GM12878 (cell line): ENCODE data around the gene CASP4. TPM values are rescaled to one million over a fixed set of nuclear protein-coding genes. Genes with fewer than 3 reads are reported as not detected.

Source experiments
- ATAC-seq: fragments of 200-7000 bp; cut with Tn5 transposase; 3 replicates; pipeline ENCODE4 v1.9.1; 2020; ENCODE audit warnings: mild to moderate bottlenecking, moderate library complexity
- BruUV-seq: library from RNA; stranded (reverse); fragments of 400-500 nt; replicated peaks from 2 replicates; lab custom pipeline; 2021; lab: Mats Ljungman, UMichigan
- CTCF ChIA-PET: fragments of 300-600 bp; sonication (Branson Sonifier 250); formaldehyde crosslinking; extraction: SDS; loops from one replicate; lab custom pipeline; 2021; ENCODE audit warnings: inconsistent platforms; lab: Yijun Ruan, JAX
- POLR2A ChIA-PET: fragments of 350-600 bp; formaldehyde crosslinking; extraction: SDS; loops from one replicate; lab custom pipeline; 2021; ENCODE audit warnings: inconsistent platforms; lab: Charles Lee
- RAD21 ChIA-PET: fragments of 300-600 bp; sonication (Branson Sonifier 250); formaldehyde crosslinking; loops from one replicate; lab custom pipeline; 2023; ENCODE audit warnings: antibody characterized with exemption; ENCODE audit not compliant: unreplicated experiment; lab: Charles Lee
- SMC1A ChIA-PET: fragments of 300-600 bp; sonication (Branson Sonifier 250); formaldehyde crosslinking; loops from one replicate; lab custom pipeline; 2023; ENCODE audit not compliant: unreplicated experiment, uncharacterized antibody; lab: Charles Lee
- DNase-seq: peaks from one replicate; pipeline ENCODE4 v3.0.0-alpha.2; 2011; ENCODE audit warnings: low read depth, low spot score
- FAIRE-seq: peaks from 3 replicates; lab custom pipeline; 2011; peaks lifted over from hg19 to GRCh38; lab: Jason Lieb, UNC
- H2AFZ ChIP-seq: 2 replicates; pipeline ENCODE4 v1.6.0; 2011; ENCODE audit warnings: low read depth, low read length, control low read depth; ENCODE audit not compliant: control insufficient read depth
- H3K27ac ChIP-seq: 2 replicates; pipeline ENCODE4 v1.5.1; 2011; ENCODE audit warnings: control low read depth; ENCODE audit not compliant: control insufficient read depth, insufficient read depth
- H3K27me3 ChIP-seq, 2 experiments: replicated peaks in 1 of 2; 2 replicates each; pipeline versions ENCODE4 v1.6.0 to v1.6.1; 2011; ENCODE audit warnings: low read length in 1 of 2; ENCODE audit not compliant: control insufficient read depth in 2 of 2, insufficient read depth in 2 of 2
- H3K36me3 ChIP-seq, 2 experiments: 2 replicates each; pipeline ENCODE4 v1.5.1; 2011; ENCODE audit warnings: low read length in 1 of 2; ENCODE audit not compliant: control insufficient read depth in 2 of 2, insufficient read depth in 2 of 2
- H3K4me1 ChIP-seq: 2 replicates; pipeline ENCODE4 v1.6.1; 2011; ENCODE audit warnings: mild to moderate bottlenecking, low read length, moderate library complexity, mixed read lengths; ENCODE audit not compliant: control insufficient read depth, insufficient read depth
- H3K4me2 ChIP-seq: 2 replicates; pipeline ENCODE4 v1.6.0; 2011; ENCODE audit warnings: control low read depth; ENCODE audit not compliant: control insufficient read depth, insufficient read depth
- H3K4me3 ChIP-seq: fragments of 200-600 bp; sonication (generic); 2 replicates; pipeline ENCODE4 v1.5.1; 2016
- H3K79me2 ChIP-seq: 2 replicates; pipeline ENCODE4 v1.6.0; 2011; ENCODE audit warnings: low read length; ENCODE audit not compliant: control insufficient read depth, insufficient read depth
- H3K9ac ChIP-seq: 2 replicates; pipeline ENCODE4 v1.8.0; 2011; ENCODE audit warnings: low read length, control low read depth, mixed read lengths; ENCODE audit not compliant: control insufficient read depth, insufficient read depth
- H3K9me3 ChIP-seq: replicated peaks from 3 replicates; pipeline ENCODE4 v1.5.1; 2011; ENCODE audit warnings: mild to moderate bottlenecking, low read length; ENCODE audit not compliant: control insufficient read depth, insufficient read depth
- H4K20me1 ChIP-seq: 2 replicates; pipeline ENCODE4 v1.6.0; 2011; ENCODE audit not compliant: control insufficient read depth, insufficient read depth
- CHD4 ChIP-seq: fragments of 200-600 bp; sonication (generic); IDR thresholded peaks from 2 replicates; pipeline ENCODE4 v1.6.1; 2016; ENCODE audit warnings: mild to moderate bottlenecking
- EGR1 ChIP-seq, 2 experiments: IDR thresholded peaks; 1 replicate in 1 of 2; 2 replicates in 1 of 2; pipeline ENCODE4 v1.6.1; 2011 to 2012; ENCODE audit warnings: low read depth in 2 of 2, low read length in 2 of 2, borderline replicate concordance in 1 of 2, mild to moderate bottlenecking in 1 of 2, moderate library complexity in 1 of 2
- MEF2A ChIP-seq: IDR thresholded peaks from 2 replicates; pipeline ENCODE4 v1.6.1; 2011; ENCODE audit warnings: low read depth, mild to moderate bottlenecking, low read length, moderate library complexity; ENCODE audit not compliant: insufficient read depth
- YBX1 ChIP-seq: fragments of 450-650 bp; IDR thresholded peaks from 2 replicates; pipeline ENCODE4 v1.6.1; 2016; ENCODE audit warnings: antibody characterized with exemption
- WGBS: methylation state at CpG from one replicate; pipeline ENCODE4 v1.1.6; 2016; ENCODE audit warnings: low lambda C conversion rate; ENCODE audit not compliant: insufficient replicate concordance, insufficient coverage; ENCODE audit errors: missing lambda C conversion rate; 5-methylcytosine and 5-hydroxymethylcytosine counted together
- in situ Hi-C: fragments of 300-500 bp; cut with MboI; formaldehyde crosslinking; loops from 9 replicates; pipeline ENCODE4 v1.14.3; 2018; ENCODE audit warnings: mixed read lengths
- intact Hi-C: fragments of 100-400 bp; cut with micrococcal nuclease; formaldehyde crosslinking; loops from one replicate; pipeline ENCODE4 v1.14.2; 2022; ENCODE audit not compliant: unreplicated experiment
- polyA plus RNA-seq, 11 experiments: library from polyadenylated mRNA; depleted of rRNA in 4 of 11; unstranded in 6 of 11; stranded (reverse) in 5 of 11; fragments of >200 nt; fragmentation: Nextera tagmentation in 4 of 11; fragmentation: Illumina TruSeq in 1 of 11; extraction: Ambion mirVana in 4 of 11; extraction: Trizol in 1 of 11; gene quantifications; 1 replicate in 1 of 11; 2 replicates in 10 of 11; pipeline versions ENCODE4 v1.2.1 to v1.2.3, GENCODE V29; 2011 to 2016; ENCODE audit warnings: inconsistent platforms in 2 of 11, missing spikeins in 2 of 11, low read depth in 1 of 11
- total RNA-seq, 4 experiments: library from RNA; depleted of rRNA in 3 of 4; stranded (reverse); fragments of >200 nt in 3 of 4; fragmentation: Illumina TruSeq in 1 of 4; extraction: Trizol in 1 of 4; gene quantifications; 2 replicates each; pipeline versions ENCODE4 v1.2.1 to v1.2.3, GENCODE V29; 2013 to 2021
- TF ChIP-seq, protein P1 (sequence below): fragments of 450-650 bp; IDR thresholded peaks from 2 replicates; pipeline ENCODE4 v1.6.1; 2016; ENCODE audit warnings: mild to moderate bottlenecking, moderate library complexity, borderline replicate concordance
- TF ChIP-seq, protein P2 (sequence below): IDR thresholded peaks from 2 replicates; pipeline ENCODE4 v1.6.1; 2012; ENCODE audit warnings: low read depth, low read length, improper control_type of control experiment
- TF ChIP-seq, protein P3 (sequence below): fragments of 450-650 bp; IDR thresholded peaks from 2 replicates; pipeline ENCODE4 v1.6.1; 2018; ENCODE audit warnings: borderline replicate concordance, mild to moderate bottlenecking; ENCODE audit not compliant: partially characterized antibody

Gene CASP4
- total and polyA plus RNA-seq, 10 of the 15 experiments (the other 5 are each of a cell fraction or from before 2014, with no cell fraction given): 25.3 to 113 (median 50.0) TPM

DNA sequence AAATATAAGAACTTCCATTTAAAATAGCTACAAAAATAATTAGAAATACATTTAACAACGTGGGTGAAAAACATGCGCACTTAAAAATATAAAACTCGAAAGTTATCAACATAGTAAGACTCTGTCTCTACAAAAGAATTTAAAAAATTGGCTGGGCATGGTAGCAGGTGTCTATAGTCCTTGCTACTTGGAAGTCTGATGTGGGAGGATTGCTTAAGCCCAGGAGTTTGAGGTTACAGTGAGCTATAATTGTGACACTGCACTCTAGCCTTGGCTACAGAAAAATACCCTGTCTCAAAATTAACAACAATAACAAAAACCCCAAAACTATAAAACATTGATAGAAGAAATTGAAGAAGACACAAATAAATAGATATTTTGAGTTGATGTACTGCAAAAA lies 56.3 kb downstream of the CASP4 start:
- Histone ChIP-seq H3K27ac (no peak overlapping the region), H3K9ac (no peak overlapping the region), H2AFZ (no peak overlapping the region), H3K4me3 (no peak overlapping the region), H4K20me1 (no peaks in the 10 kb centered on the region), H3K9me3 (no peaks in the 10 kb centered on the region), H3K79me2 (no peaks in the 10 kb centered on the region), H3K4me2 (no peak overlapping the region), H3K36me3 (no peaks in the 10 kb centered on the region), H3K4me1 (peaks cover 3% of the 10 kb centered on the region; the same call in 1 of the 2 replicates), H3K27me3 (no peaks in the 10 kb centered on the region)
- DNase-seq (no peak), ATAC-seq (no peak), FAIRE-seq (no peak)
- in situ Hi-C loops: no loop called here
- TF ChIP-seq MEF2A (no peak), EGR1 (IDR thresholded peaks at IDR 0.05; ENCODE audit: borderline replicate concordance in 1 of 2, low read depth in 2 of 2, low read length in 2 of 2) (no peak), YBX1 (no peak), CHD4 (no peak)
- TF ChIP-seq, protein P1, sequence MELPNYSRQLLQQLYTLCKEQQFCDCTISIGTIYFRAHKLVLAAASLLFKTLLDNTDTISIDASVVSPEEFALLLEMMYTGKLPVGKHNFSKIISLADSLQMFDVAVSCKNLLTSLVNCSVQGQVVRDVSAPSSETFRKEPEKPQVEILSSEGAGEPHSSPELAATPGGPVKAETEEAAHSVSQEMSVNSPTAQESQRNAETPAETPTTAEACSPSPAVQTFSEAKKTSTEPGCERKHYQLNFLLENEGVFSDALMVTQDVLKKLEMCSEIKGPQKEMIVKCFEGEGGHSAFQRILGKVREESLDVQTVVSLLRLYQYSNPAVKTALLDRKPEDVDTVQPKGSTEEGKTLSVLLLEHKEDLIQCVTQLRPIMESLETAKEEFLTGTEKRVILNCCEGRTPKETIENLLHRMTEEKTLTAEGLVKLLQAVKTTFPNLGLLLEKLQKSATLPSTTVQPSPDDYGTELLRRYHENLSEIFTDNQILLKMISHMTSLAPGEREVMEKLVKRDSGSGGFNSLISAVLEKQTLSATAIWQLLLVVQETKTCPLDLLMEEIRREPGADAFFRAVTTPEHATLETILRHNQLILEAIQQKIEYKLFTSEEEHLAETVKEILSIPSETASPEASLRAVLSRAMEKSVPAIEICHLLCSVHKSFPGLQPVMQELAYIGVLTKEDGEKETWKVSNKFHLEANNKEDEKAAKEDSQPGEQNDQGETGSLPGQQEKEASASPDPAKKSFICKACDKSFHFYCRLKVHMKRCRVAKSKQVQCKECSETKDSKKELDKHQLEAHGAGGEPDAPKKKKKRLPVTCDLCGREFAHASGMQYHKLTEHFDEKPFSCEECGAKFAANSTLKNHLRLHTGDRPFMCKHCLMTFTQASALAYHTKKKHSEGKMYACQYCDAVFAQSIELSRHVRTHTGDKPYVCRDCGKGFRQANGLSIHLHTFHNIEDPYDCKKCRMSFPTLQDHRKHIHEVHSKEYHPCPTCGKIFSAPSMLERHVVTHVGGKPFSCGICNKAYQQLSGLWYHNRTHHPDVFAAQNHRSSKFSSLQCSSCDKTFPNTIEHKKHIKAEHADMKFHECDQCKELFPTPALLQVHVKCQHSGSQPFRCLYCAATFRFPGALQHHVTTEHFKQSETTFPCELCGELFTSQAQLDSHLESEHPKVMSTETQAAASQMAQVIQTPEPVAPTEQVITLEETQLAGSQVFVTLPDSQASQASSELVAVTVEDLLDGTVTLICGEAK: no peak
- TF ChIP-seq, protein P2, sequence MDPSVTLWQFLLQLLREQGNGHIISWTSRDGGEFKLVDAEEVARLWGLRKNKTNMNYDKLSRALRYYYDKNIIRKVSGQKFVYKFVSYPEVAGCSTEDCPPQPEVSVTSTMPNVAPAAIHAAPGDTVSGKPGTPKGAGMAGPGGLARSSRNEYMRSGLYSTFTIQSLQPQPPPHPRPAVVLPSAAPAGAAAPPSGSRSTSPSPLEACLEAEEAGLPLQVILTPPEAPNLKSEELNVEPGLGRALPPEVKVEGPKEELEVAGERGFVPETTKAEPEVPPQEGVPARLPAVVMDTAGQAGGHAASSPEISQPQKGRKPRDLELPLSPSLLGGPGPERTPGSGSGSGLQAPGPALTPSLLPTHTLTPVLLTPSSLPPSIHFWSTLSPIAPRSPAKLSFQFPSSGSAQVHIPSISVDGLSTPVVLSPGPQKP: no peak
- TF ChIP-seq, protein P3, sequence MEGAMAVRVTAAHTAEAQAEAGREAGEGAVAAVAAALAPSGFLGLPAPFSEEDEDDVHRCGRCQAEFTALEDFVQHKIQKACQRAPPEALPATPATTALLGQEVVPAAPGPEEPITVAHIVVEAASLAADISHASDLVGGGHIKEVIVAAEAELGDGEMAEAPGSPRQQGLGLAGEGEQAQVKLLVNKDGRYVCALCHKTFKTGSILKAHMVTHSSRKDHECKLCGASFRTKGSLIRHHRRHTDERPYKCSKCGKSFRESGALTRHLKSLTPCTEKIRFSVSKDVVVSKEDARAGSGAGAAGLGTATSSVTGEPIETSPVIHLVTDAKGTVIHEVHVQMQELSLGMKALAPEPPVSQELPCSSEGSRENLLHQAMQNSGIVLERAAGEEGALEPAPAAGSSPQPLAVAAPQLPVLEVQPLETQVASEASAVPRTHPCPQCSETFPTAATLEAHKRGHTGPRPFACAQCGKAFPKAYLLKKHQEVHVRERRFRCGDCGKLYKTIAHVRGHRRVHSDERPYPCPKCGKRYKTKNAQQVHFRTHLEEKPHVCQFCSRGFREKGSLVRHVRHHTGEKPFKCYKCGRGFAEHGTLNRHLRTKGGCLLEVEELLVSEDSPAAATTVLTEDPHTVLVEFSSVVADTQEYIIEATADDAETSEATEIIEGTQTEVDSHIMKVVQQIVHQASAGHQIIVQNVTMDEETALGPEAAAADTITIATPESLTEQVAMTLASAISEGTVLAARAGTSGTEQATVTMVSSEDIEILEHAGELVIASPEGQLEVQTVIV: no peak
- intact Hi-C loops: no loop called here
- CTCF ChIA-PET: interaction anchor here (1.0 kb wide), 1 partner anchor 38 kb away, joined by 3 read pairs; no protein-coding TSS in a partner anchor
- RAD21 ChIA-PET: no interaction called here
- 26% methylated on average over 3 of the region's 3 CpGs for WGBS
- POLR2A ChIA-PET: interaction anchor here (0.5 kb wide), 1 partner anchor 1078 kb away, joined by 4 read pairs; no protein-coding TSS in a partner anchor
- no TSS peak for BruUV-seq
- SMC1A ChIA-PET: no interaction called here
